Transverse colon (tissue), 4 donors: ENCODE measurements around the gene ZNF677. TPM values are rescaled to one million over a fixed set of nuclear protein-coding genes. Genes with fewer than 3 reads are reported as not detected.
"Not testable (repeated sequence)": the region's sequence is repeated elsewhere in the genome, so short reads cannot be mapped to it uniquely, and the experiment has no call there.

Source experiments
- DNase-seq: peaks from one replicate; pipeline ENCODE4 v3.0.0-alpha.2; 2019
- H3K27ac ChIP-seq, 4 donors: fragments of 200-600 bp; sonication (generic); 2 replicates each; pipeline ENCODE4 v1.5.1; 2016 to 2018; ENCODE audit warnings: inconsistent platforms in 4 of 4
- H3K27me3 ChIP-seq: fragments of 200-600 bp; sonication (generic); 2 replicates; pipeline ENCODE4 v1.5.1; 2017; ENCODE audit warnings: inconsistent platforms
- H3K36me3 ChIP-seq, 4 donors: fragments of 200-600 bp; sonication (generic); 2 replicates each; pipeline ENCODE4 v1.5.1; 2017 to 2019; ENCODE audit warnings: inconsistent platforms in 4 of 4
- H3K4me1 ChIP-seq, 4 donors: fragments of 200-600 bp; sonication (generic); 2 replicates each; pipeline ENCODE4 v1.5.1; 2017 to 2020; ENCODE audit warnings: inconsistent platforms in 4 of 4
- H3K4me3 ChIP-seq, 4 donors: fragments of 200-600 bp; sonication (generic); 1 replicate in 1 of 4; 2 replicates in 3 of 4; pipeline versions ENCODE4 v1.5.1 to v1.6.1; 2017 to 2019; ENCODE audit warnings: inconsistent platforms in 4 of 4
- H3K9me3 ChIP-seq, 2 donors: fragments of 200-600 bp; sonication (generic); 2 replicates each; pipeline ENCODE4 v1.5.1; 2017 to 2019; ENCODE audit warnings: inconsistent platforms in 2 of 2
- CTCF ChIP-seq, 5 experiments: fragments of 200-600 bp in 3 of 5; fragments of 450-650 bp in 2 of 5; sonication (generic) in 3 of 5; IDR thresholded peaks; 1 replicate in 2 of 5; 2 replicates in 3 of 5; pipeline ENCODE4 v1.5.1; 2016 to 2017; ENCODE audit warnings: antibody characterized with exemption in 5 of 5, inconsistent platforms in 3 of 5, mild to moderate bottlenecking in 2 of 5, moderate library complexity in 1 of 5
- EP300 ChIP-seq: sonication (generic); formaldehyde crosslinking; IDR thresholded peaks from one replicate; pipeline ENCODE4 v1.6.1; 2017; ENCODE audit warnings: antibody characterized with exemption, low read depth
- POLR2A ChIP-seq: fragments of 450-650 bp; IDR thresholded peaks from one replicate; pipeline ENCODE4 v1.6.1; 2016; ENCODE audit warnings: antibody characterized with exemption, mild to moderate bottlenecking, moderate library complexity
- POLR2AphosphoS5 ChIP-seq, 3 donors: sonication (generic); formaldehyde crosslinking; IDR thresholded peaks; one replicate each; pipeline ENCODE4 v1.6.1; 2016; ENCODE audit warnings: antibody characterized with exemption in 3 of 3
- WGBS, 2 donors: methylation state at CpG; one replicate each; pipeline ENCODE4 v1.1.5; 2018; ENCODE audit warnings: low coverage in 1 of 2; 5-methylcytosine and 5-hydroxymethylcytosine counted together
- in situ Hi-C, 4 donors: fragments of 200-750 bp; cut with MboI; loops; one replicate each; pipeline versions ENCODE4 v1.15.0 to v1.15.1; 2017; ENCODE audit warnings: low sequenced_read_pairs in 3 of 4, low pct_ligation_motif_present in 1 of 4, low pct_unique_long_range_greater_than_20kb in 1 of 4
- intact Hi-C: fragments of 100-400 bp; cut with DNase I; formaldehyde crosslinking; loops from one replicate; pipeline ENCODE4 v1.15.1; 2023; ENCODE audit warnings: low total_unique reads
- total RNA-seq, 4 donors: library from RNA; depleted of rRNA; stranded (reverse); fragments of >200 nt; gene quantifications; one replicate each; pipeline ENCODE4 v1.1.0, GENCODE V29; 2016

The ZNF677 gene
- total RNA-seq, 4 donors from 2014 or later = 3.4 to 9.7 (median 6.7) TPM

- H3K27me3 ChIP-seq = no peaks in the 10 kb centered on the region
- intact Hi-C loops (no loop called here), in situ Hi-C loops (no loop called here)
- H3K36me3 ChIP-seq = peaks cover 0 to 41% (median 16%) of the 10 kb centered on the region in 4 donors
- H3K4me1 ChIP-seq = no peaks in the 10 kb centered on the region
- no peak for TF ChIP-seq EP300
- no peak for TF ChIP-seq POLR2A
- TF ChIP-seq POLR2AphosphoS5 (IDR thresholded peaks at IDR 0.05) = no peak
- TF ChIP-seq CTCF (IDR thresholded peaks at IDR 0.05) = no peak
- H3K4me3 ChIP-seq = no peak overlapping the region
- WGBS, 2 donors = 98 to 100% methylated on average over 1 to 2 of the region's 2 CpGs
- no peak for DNase-seq
- H3K9me3 ChIP-seq = peaks cover 94% of the 10 kb centered on the region in 2 donors
- no peak overlapping the region for H3K27ac ChIP-seq
These were observed 41.9 kb downstream of the ZNF677 start for GRCh38 chr19:53212703-53213320.

GRCh38 chr19:53211554-53211953, 43.1 kb downstream of the ZNF677 start:
- Histone ChIP-seq H3K9me3 (peaks cover 84 to 90% of the 10 kb centered on the region in 2 donors), H3K36me3 (peaks cover 0 to 48% (median 18%) of the 10 kb centered on the region in 4 donors)
- 83 to 85% methylated on average over 3 of the region's 3 CpGs for WGBS, 2 donors
- in situ Hi-C loops, H3K4me3 ChIP-seq, H3K4me1 ChIP-seq, H3K27me3 ChIP-seq, intact Hi-C loops, H3K27ac ChIP-seq, DNase-seq: not testable (repeated sequence)

- peaks cover 0 to 21% (median 4%) of the 10 kb centered on the region in 4 donors for H3K4me1 ChIP-seq
- 1 to 18% methylated on average over 4 to 35 of the region's 42 CpGs for WGBS, 2 donors
- peak; percentile 73 for TF ChIP-seq POLR2A
- peak in 1 of 5 experiments; percentile 12 for TF ChIP-seq CTCF (IDR thresholded peaks at IDR 0.05)
- TF ChIP-seq EP300 = no peak
- peak; percentile 42 to 85 (median 77) for TF ChIP-seq POLR2AphosphoS5 (IDR thresholded peaks at IDR 0.05)
- H3K27me3 ChIP-seq = no peaks in the 10 kb centered on the region
- peak; percentile 99 for DNase-seq
- peaks cover 0 to 11% (median 1%) of the 10 kb centered on the region in 4 donors for H3K36me3 ChIP-seq
- peaks cover 15 to 41% of the 10 kb centered on the region in 2 donors for H3K9me3 ChIP-seq
- intact Hi-C loops = no loop called here
- in situ Hi-C loops = loop anchor here in 2 of 4 donors (10.0 kb wide), 2 partner anchors 138 to 318 kb away; partner anchors contain the start of gene ZNF845 (in 1 of the 2)
- peak overlapping the region; percentile 47 to 96 (median 82) for H3K4me3 ChIP-seq
- H3K27ac ChIP-seq = peak overlapping the region; percentile 66 to 97 (median 94)
These were observed 57.8 kb downstream of the ZNF677 start for GRCh38 chr19:53196777-53197396.

- peaks cover 12 to 28% of the 10 kb centered on the region in 2 donors for H3K9me3 ChIP-seq
- in situ Hi-C loops = loop anchor here in 2 of 4 donors (10.0 kb wide), 2 partner anchors 139 to 319 kb away; partner anchors contain the start of gene ZNF845 (in 1 of the 2)
- H3K4me1 ChIP-seq = peaks cover 0 to 21% (median 5%) of the 10 kb centered on the region in 4 donors
- no peak overlapping the region for H3K4me3 ChIP-seq
- H3K27me3 ChIP-seq = no peaks in the 10 kb centered on the region
- H3K36me3 ChIP-seq = peaks cover 0 to 3% (median 0%) of the 10 kb centered on the region in 4 donors
- 0 to 2% methylated on average over 2 to 3 of the region's 3 CpGs for WGBS, 2 donors
- intact Hi-C loops = no loop called here
- peak overlapping the region in 2 of 4 donors; percentile 10 to 33 for H3K27ac ChIP-seq
- TF ChIP-seq POLR2A (no peak), CTCF (IDR thresholded peaks at IDR 0.05) (peak; percentile 82 to 90 (median 88))
- peak; percentile 84 for DNase-seq
These were observed 59.3 kb downstream of the ZNF677 start for GRCh38 chr19:53195265-53195903.
